OCI-M2 (cell line): ENCODE measurements around the gene ILKAP.

Experiments
- DNase-seq: peaks from one replicate; lab custom pipeline; 2025; ENCODE audit not compliant: unreplicated experiment; lab: John Stamatoyannopoulos, UW

ILKAP gene

GRCh38 chr2:238166391-238167343, 36.8 kb downstream of the ILKAP start:
- no peak for DNase-seq

- no peak for DNase-seq
Observed at GRCh38 chr2:238165288-238165921, 38.1 kb downstream of the ILKAP start.

GRCh38 chr2:238164906-238165287, 38.6 kb downstream of the ILKAP start:
- no peak for DNase-seq

GRCh38 chr2:238163481-238164198, 39.9 kb downstream of the ILKAP start:
- no peak for DNase-seq

- no peak for DNase-seq
Observed at GRCh38 chr2:238162846-238163441, 40.6 kb downstream of the ILKAP start.

GRCh38 chr2:238162251-238162845, 41.1 kb downstream of the ILKAP start:
- no peak for DNase-seq

- DNase-seq: no peak
Observed at GRCh38 chr2:238161291-238162051, 42.0 kb downstream of the ILKAP start.

GRCh38 chr2:238160206-238161129, 43.0 kb downstream of the ILKAP start:
- no peak for DNase-seq

GRCh38 chr2:238159661-238160205, 43.8 kb downstream of the ILKAP start:
- no peak for DNase-seq

- DNase-seq: no peak
Observed at GRCh38 chr2:238159071-238159539, 44.4 kb downstream of the ILKAP start.

- no peak for DNase-seq
Observed at GRCh38 chr2:238158509-238159070, 44.9 kb downstream of the ILKAP start, which contains the start of gene ERFE. TSS of gene ERFE (plus strand) at chr2:238158970. CDS start at chr2:238159008, 38 bp downstream.

GRCh38 chr2:238158018-238158508, 45.4 kb downstream of the ILKAP start:
- DNase-seq: no peak

- no peak for DNase-seq
Observed at GRCh38 chr2:238157506-238158017, 45.9 kb downstream of the ILKAP start.

- DNase-seq: no peak
Observed at GRCh38 chr2:238155761-238156694, 47.5 kb downstream of the ILKAP start.

- no peak for DNase-seq
Observed at GRCh38 chr2:238155051-238155760, 48.3 kb downstream of the ILKAP start.

- DNase-seq: no peak
Observed at GRCh38 chr2:238154570-238154969, 48.9 kb downstream of the ILKAP start.
